Activated CD4-positive, CD25-positive, alpha-beta regulatory T cell (primary cell): ENCODE results near the gene MGST1.

Source experiments
- DNase-seq, 4 experiments: peaks; one replicate each; lab custom pipeline; 2025; lab: John Stamatoyannopoulos, UW

The MGST1 gene

GRCh38 chr12:16347391-16348298 is at the start of gene MGST1:
Gene MGST1, plus strand, starts transcription at chr12:16347645. Its CDS starts 6,608 bp downstream, at chr12:16354253.
- DNase-seq = no peak

- DNase-seq = no peak
Observed at GRCh38 chr12:16299403-16299802, 48.0 kb upstream of the MGST1 start.

GRCh38 chr12:16300122-16300521 is 47.3 kb upstream of the MGST1 start:
- DNase-seq = no peak

GRCh38 chr12:16300736-16301135 is 46.7 kb upstream of the MGST1 start:
- DNase-seq = no peak

GRCh38 chr12:16303939-16304338 is 43.5 kb upstream of the MGST1 start:
- no peak for DNase-seq

- DNase-seq = no peak
Observed at GRCh38 chr12:16307856-16308475, 39.5 kb upstream of the MGST1 start.

- DNase-seq = no peak
Observed at GRCh38 chr12:16310934-16311333, 36.5 kb upstream of the MGST1 start.

- DNase-seq = no peak
Observed at GRCh38 chr12:16323010-16323409, 24.4 kb upstream of the MGST1 start.

- DNase-seq = no peak
Observed at GRCh38 chr12:16323638-16324037, 23.8 kb upstream of the MGST1 start.

- no peak for DNase-seq
Observed at GRCh38 chr12:16324272-16324671, 23.2 kb upstream of the MGST1 start.

GRCh38 chr12:16324772-16325171 is 22.7 kb upstream of the MGST1 start:
- DNase-seq = no peak

GRCh38 chr12:16325426-16325825 is 22.0 kb upstream of the MGST1 start:
- no peak for DNase-seq

- DNase-seq = no peak
Observed at GRCh38 chr12:16327963-16328362, 19.5 kb upstream of the MGST1 start.

GRCh38 chr12:16329594-16329993 is 17.9 kb upstream of the MGST1 start:
- DNase-seq = no peak

- DNase-seq = no peak
Observed at GRCh38 chr12:16330560-16330959, 16.9 kb upstream of the MGST1 start.

- no peak for DNase-seq
Observed at GRCh38 chr12:16331998-16332397, 15.4 kb upstream of the MGST1 start.

GRCh38 chr12:16335838-16336237 is 11.6 kb upstream of the MGST1 start:
- DNase-seq = no peak

- DNase-seq = no peak
Observed at GRCh38 chr12:16344269-16344668, 3.2 kb upstream of the MGST1 start.

GRCh38 chr12:16345105-16345504 is 2.3 kb upstream of the MGST1 start:
- DNase-seq = no peak

GRCh38 chr12:16346958-16347357 is 487 bp upstream of the MGST1 start:
- no peak for DNase-seq

GRCh38 chr12:16348435-16349130 is 1.1 kb downstream of the MGST1 start:
- DNase-seq = no peak

GRCh38 chr12:16349131-16349460 is 1.7 kb downstream of the MGST1 start:
- DNase-seq = no peak

- no peak for DNase-seq
Observed at GRCh38 chr12:16350682-16351081, 3.2 kb downstream of the MGST1 start.
